ENCODE measurements around the gene ADORA2A. TPM values are rescaled to one million over a fixed set of nuclear protein-coding genes. Genes with fewer than 3 reads are reported as not detected.

ADORA2A gene
- total RNA-seq, 1 experiment from 2014 or later: 3.5 TPM

DNA sequence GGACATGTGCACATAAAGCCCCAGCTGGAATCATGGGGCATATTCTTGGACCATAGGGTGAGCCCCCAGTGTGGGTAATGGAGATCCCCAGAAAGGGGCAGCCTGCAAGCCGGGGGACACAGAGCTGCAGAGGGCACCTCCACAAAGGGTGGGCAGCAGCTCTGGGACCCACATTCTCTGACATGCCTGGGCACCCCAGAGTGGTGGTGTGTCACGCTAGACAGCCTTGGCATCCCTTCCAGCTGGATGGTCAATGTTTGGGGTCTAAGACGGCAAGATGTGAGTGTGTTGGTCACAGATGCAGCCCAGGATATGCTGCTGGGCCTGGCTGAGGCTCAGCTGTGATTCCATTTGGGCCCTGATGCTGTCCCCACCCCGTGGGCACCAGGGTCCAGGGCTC lies 9.7 kb downstream of the ADORA2A start:
- no peak for DNase-seq
- peaks cover 5% of the 10 kb centered on the region for H3K23me2 ChIP-seq (ENCODE audit: insufficient read length, low read depth, low read length, poor library complexity, severe bottlenecking)

More for the DNA sequence above, 9.7 kb downstream of the ADORA2A start:
- no peak overlapping the region for H3T11ph ChIP-seq (ENCODE audit: low read length)
- H2AK5ac ChIP-seq (ENCODE audit: insufficient read length, low read length): no peak overlapping the region
- no peak overlapping the region for H2BK20ac ChIP-seq (ENCODE audit: low read depth, low read length, poor library complexity, severe bottlenecking)
- no peaks in the 10 kb centered on the region for H3K27me3 ChIP-seq (ENCODE audit: insufficient read depth, low read length)
- no peaks in the 10 kb centered on the region for H3K9me3 ChIP-seq (ENCODE audit: control insufficient read depth, low read depth, low read length)
- no peak overlapping the region for H3K4me3 Mint-ChIP-seq
- H3K79me1 ChIP-seq (ENCODE audit: insufficient read depth, low read depth, low read length, poor library complexity, severe bottlenecking): no peaks in the 10 kb centered on the region
- no peak overlapping the region for H3K9ac ChIP-seq (ENCODE audit: extremely low read depth, insufficient read length, low read length)
- H4K20me1 ChIP-seq (ENCODE audit: control insufficient read depth, insufficient read depth, insufficient read length): peaks cover 2% of the 10 kb centered on the region
- no peaks in the 10 kb centered on the region for H3K79me2 ChIP-seq (ENCODE audit: insufficient read depth, low read length)
- no peak overlapping the region for H3K27ac Mint-ChIP-seq
- H3K56ac ChIP-seq (ENCODE audit: insufficient read length, low read depth, low read length): no peak overlapping the region
- no peak overlapping the region for H4K91ac ChIP-seq (ENCODE audit: insufficient read length, low read depth, low read length)
- no peak overlapping the region for H3K4me2 ChIP-seq (ENCODE audit: insufficient read depth, insufficient read length, low read length)
- H3K4ac ChIP-seq (ENCODE audit: low read depth, low read length): no peak overlapping the region
- WGBS (ENCODE audit: extremely low coverage, insufficient read length, low lambda C conversion rate): no CpG with 5 or more reads among the region's 4 CpGs
- H3K4me1 Mint-ChIP-seq: peaks cover 2 to 8% of the 10 kb centered on the region in 2 experiments; a peak in 2 of 4 replicates
- H3K23ac ChIP-seq (ENCODE audit: insufficient read length, low read depth, low read length): no peak overlapping the region
- no peak overlapping the region for H3K27ac ChIP-seq (ENCODE audit: insufficient read length, low read depth, low read length)
- no peak overlapping the region for H3K14ac ChIP-seq (ENCODE audit: insufficient read depth, low read length)
- no peak overlapping the region for H2BK5ac ChIP-seq (ENCODE audit: insufficient read length, low read length)
- H3K27me3 Mint-ChIP-seq (ENCODE audit: low read depth): no peaks in the 10 kb centered on the region; the same call in 1 of the 2 replicates
- no peak overlapping the region for H4K8ac ChIP-seq (replicated peaks; ENCODE audit: insufficient read length, low read depth, low read length)
- H2BK15ac ChIP-seq (ENCODE audit: low read depth, low read length): no peak overlapping the region
- no peak overlapping the region for H2BK120ac ChIP-seq (ENCODE audit: low read depth, low read length, poor library complexity, severe bottlenecking)
- no peak overlapping the region for H4K5ac ChIP-seq (ENCODE audit: insufficient read length, low read depth, low read length)
- no peak overlapping the region for H3K18ac ChIP-seq (ENCODE audit: insufficient read length, low read depth, low read length)
- TF ChIP-seq, protein P1, sequence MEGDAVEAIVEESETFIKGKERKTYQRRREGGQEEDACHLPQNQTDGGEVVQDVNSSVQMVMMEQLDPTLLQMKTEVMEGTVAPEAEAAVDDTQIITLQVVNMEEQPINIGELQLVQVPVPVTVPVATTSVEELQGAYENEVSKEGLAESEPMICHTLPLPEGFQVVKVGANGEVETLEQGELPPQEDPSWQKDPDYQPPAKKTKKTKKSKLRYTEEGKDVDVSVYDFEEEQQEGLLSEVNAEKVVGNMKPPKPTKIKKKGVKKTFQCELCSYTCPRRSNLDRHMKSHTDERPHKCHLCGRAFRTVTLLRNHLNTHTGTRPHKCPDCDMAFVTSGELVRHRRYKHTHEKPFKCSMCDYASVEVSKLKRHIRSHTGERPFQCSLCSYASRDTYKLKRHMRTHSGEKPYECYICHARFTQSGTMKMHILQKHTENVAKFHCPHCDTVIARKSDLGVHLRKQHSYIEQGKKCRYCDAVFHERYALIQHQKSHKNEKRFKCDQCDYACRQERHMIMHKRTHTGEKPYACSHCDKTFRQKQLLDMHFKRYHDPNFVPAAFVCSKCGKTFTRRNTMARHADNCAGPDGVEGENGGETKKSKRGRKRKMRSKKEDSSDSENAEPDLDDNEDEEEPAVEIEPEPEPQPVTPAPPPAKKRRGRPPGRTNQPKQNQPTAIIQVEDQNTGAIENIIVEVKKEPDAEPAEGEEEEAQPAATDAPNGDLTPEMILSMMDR (conservative IDR thresholded peaks at IDR 0.05): no peak
- no peaks in the 10 kb centered on the region for H3K36me3 Mint-ChIP-seq (ENCODE audit: insufficient read depth in 1 of 3, low read depth in 3 of 3)
- no peaks in the 10 kb centered on the region for H3K4me1 ChIP-seq (ENCODE audit: insufficient read depth, low read length)
- no peak overlapping the region for H2BK12ac ChIP-seq (ENCODE audit: insufficient read length, low read depth, low read length)
- no peaks in the 10 kb centered on the region for H3K9me3 Mint-ChIP-seq
- no peak overlapping the region for H2AFZ ChIP-seq (ENCODE audit: low read length)

Data from H9 (cell line).